PC-3 (cell line): ENCODE results near the gene UBE2H.

ENCODE experiments used
- CTCF ChIP-seq: fragments of 300-600 bp; sonication (generic); conservative IDR thresholded peaks from 2 replicates; pipeline ENCODE4 v1.5.1; 2017; ENCODE audit warnings: antibody characterized with exemption, low read depth, mild to moderate bottlenecking, low read length
- EZH2 ChIP-seq: fragments of 300-600 bp; sonication (generic); IDR thresholded peaks from one replicate; pipeline ENCODE4 v1.6.1; 2017; ENCODE audit warnings: antibody characterized with exemption, mild to moderate bottlenecking, low read length; ENCODE audit not compliant: unreplicated experiment

DNA sequence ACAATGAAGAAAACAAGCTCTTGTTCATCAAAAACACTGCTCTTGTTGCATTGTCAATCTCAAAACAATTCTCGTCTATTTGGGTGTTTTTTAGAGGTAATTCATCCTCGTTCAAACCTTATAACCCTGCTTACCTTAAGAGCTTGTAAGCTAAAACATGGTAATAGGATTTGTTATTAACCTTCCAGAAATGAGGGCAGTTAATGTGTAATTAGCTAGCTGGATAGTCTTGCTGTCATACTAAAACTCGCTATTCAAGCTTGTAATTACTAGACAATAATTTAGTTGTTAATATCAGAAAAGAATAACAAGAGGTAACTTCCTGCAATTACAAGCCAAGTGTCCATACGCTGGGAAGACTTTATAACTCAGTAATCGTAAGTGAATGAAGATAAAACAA lies 101.6 kb downstream of the UBE2H start:
- TF ChIP-seq CTCF (no peak), EZH2 (no peak)
